AG09319 (cell line): Measurements from ENCODE around the gene CIB2.

Source experiments
- DNase-seq: peaks from one replicate; pipeline ENCODE4 v3.0.0-alpha.2; 2010; ENCODE audit warnings: low read depth; ENCODE audit errors: extremely low read depth
- TF ChIP-seq, protein P1 (sequence below): IDR thresholded peaks from 2 replicates; pipeline ENCODE4 v1.5.1; 2011; ENCODE audit warnings: low read depth, mild to moderate bottlenecking, inconsistent platforms, low read length, moderate library complexity

The CIB2 gene

GRCh38 chr15:78130466-78131294, 565 bp downstream of the CIB2 start:
- no peak for DNase-seq
- TF ChIP-seq, protein P1, sequence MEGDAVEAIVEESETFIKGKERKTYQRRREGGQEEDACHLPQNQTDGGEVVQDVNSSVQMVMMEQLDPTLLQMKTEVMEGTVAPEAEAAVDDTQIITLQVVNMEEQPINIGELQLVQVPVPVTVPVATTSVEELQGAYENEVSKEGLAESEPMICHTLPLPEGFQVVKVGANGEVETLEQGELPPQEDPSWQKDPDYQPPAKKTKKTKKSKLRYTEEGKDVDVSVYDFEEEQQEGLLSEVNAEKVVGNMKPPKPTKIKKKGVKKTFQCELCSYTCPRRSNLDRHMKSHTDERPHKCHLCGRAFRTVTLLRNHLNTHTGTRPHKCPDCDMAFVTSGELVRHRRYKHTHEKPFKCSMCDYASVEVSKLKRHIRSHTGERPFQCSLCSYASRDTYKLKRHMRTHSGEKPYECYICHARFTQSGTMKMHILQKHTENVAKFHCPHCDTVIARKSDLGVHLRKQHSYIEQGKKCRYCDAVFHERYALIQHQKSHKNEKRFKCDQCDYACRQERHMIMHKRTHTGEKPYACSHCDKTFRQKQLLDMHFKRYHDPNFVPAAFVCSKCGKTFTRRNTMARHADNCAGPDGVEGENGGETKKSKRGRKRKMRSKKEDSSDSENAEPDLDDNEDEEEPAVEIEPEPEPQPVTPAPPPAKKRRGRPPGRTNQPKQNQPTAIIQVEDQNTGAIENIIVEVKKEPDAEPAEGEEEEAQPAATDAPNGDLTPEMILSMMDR, result no peak

GRCh38 chr15:78129751-78130287, 1.4 kb downstream of the CIB2 start:
- TF ChIP-seq, protein P1, result no peak
- DNase-seq, result no peak

DNA sequence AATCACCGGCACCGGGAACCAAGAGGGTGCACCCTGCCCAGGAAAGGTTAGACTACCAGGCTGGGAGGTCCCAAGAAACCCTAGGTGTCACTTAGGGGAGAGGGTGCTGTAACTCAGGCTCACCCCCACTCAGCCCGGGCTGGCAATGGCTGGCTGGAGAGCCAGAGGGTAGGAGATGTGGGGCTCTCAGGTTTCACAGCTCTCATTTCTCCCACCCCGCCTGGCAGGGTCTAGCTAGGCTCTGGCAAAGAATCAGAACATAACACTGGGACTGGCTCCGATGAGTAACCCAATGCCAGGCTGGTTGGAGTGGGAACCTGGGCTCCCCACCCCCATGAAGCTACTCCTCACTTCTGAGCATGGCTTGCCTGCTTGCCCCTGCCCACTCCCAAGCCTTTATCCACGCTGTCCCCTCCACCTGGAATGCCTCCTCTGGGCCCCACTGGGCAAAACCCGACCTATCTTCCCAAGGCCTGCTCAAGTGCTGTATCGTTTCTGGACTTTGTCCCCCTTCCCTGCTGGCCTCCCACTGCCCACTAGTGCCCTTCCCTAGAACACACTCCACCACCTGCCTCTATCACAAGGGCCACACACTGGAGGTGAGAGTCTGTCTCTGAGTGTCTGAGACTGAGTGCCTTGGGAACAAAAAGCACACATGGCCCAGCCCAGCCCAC, 2.0 kb downstream of the CIB2 start:
- no peak for DNase-seq
- TF ChIP-seq, protein P1, result no peak

- no peak for DNase-seq
- TF ChIP-seq, protein P1, result no peak
Measured at GRCh38 chr15:78127882-78128281, 3.4 kb downstream of the CIB2 start.

DNA sequence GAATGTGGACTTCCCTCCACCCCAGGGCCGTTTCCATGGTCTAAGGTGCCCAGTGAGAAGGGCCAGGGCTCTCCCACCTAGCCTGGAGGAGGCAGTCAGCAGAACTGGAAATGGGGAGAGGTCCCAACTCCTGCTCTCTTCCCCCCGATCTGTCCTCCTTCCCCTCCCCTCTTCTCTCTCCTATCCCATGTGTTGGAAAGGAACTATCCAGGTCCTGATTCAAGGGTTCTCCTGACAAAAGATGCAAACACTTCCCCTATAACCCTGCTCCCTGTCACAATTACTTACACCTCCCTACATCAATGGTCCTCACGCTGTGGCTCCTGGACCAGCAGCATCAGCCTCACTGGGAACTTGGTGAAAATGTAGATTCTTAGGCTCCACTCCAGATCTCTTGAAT, 6.0 kb downstream of the CIB2 start:
- no peak for DNase-seq
- TF ChIP-seq, protein P1, result no peak

DNA sequence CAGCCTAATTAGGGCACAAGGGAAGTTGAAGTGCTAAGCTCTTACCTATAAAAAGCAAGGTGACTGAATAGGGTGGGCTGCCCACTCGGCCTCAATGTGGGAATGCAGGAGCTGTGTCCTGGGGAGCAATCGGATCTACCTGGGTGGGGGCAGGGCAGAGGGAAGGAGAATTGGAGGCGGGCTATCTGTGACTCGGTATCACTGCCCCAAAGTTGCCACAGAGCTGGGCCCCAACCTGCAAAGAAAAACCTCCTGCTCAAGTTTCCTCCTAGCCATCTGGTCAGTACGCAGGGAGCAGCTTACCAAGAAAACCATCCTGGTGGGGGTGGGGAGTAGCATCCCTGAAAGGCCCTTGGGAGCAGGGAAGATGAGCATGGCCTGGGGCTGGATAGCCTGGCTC, 10.7 kb downstream of the CIB2 start:
- no peak for DNase-seq
- TF ChIP-seq, protein P1, result no peak

GRCh38 chr15:78112551-78112950, 18.7 kb downstream of the CIB2 start:
- DNase-seq, result no peak
- TF ChIP-seq, protein P1, result no peak
